GM19043 (cell line): ENCODE results near the gene RNMT.

Experiments used
- ATAC-seq: cut with Tn5 transposase; IDR thresholded peaks from one replicate; pipeline ENCODE4 v1.9.1; 2021; ENCODE audit warnings: low read depth; ENCODE audit not compliant: unreplicated experiment

RNMT gene

DNA sequence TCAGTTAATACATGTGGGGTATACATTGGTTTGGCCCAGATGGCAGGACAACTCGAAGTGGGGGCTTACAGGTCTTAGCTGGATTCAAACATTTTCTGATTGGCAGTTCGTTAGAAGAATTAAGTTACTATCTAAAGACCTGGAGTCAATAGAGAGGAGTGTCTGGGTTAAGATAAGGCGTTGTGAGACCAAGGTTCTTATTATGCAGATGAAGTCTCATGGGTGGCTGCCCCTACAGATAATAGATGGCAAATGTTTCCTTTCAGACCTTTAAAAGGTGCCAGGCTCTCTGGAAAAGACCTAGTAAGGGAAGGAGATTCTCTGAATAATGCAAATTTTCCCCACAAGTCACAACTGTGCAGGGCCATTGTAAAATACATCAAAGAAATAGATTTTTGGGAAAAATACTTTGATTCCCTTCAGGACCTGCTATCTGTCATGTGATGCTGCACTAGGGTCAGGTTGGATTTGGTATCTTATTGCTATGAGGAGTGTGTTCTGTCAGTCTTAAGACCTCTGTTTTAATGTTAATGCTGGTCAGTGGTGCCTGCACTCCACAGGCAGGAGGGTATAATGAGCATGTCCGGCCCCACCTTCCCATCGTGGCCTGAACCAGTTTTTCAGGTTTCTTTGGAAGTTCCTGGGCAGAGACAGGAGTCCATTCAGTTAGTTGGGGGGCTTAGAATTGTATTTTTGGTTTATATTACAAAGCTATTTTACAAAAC lies 83.2 kb downstream of the RNMT start:
- no peak for ATAC-seq

GRCh38 chr18:13810950-13811485 lies 84.5 kb downstream of the RNMT start:
- no peak for ATAC-seq

DNA sequence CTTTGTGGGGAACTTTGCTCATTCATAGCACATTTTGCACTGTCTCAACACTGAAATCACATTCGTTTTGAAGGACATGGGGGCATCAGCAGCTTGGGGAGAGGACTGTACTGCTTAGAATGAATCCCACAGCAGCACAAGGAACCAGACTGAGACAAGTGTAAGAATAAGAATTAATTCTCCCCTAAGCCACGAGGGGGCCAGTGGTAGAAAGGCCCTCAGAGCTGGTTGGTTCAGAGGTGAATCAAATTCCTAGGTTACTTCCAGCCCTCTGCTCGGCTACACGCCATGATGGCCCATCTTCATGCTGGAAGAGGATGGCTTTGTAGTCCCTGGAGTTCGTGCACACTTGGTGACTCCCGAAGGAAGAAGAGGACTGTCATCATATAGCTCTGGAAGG lies 85.5 kb downstream of the RNMT start:
- no peak for ATAC-seq

DNA sequence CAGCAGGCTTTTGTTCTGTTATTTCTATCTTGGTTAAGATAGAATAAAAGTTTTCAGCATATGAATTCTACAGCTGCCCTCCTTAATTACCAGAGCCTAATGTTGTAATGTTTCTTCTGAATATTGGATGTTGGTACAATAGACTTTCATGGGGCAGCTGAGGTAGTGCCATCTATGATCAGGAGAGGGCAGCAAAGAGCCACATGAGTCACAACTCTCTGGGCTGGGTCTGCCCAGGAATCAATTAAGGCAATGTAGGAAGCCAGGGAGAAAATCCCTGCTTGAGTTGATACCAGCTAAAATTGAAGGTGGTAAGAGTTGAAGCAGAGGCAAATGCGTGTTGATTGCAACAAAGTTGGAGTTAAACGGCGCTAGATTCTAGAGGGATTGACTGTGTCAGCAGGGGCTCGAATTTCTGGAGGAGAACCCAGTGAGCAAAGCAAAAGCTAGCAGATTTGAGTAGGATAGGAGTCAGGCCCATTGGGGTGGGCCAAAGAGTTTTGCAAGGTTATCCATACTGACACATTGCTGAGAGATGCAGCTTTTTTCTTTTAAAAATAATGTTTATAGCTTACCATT lies 86.9 kb downstream of the RNMT start:
- peak; percentile 84 for ATAC-seq
